ENCODE results near the gene ARHGAP19. TPM values are rescaled to one million over a fixed set of nuclear protein-coding genes. Genes with fewer than 3 reads are reported as not detected.

Gene ARHGAP19
- total RNA-seq, 1 experiment from 2014 or later = 33.2 TPM

DNA sequence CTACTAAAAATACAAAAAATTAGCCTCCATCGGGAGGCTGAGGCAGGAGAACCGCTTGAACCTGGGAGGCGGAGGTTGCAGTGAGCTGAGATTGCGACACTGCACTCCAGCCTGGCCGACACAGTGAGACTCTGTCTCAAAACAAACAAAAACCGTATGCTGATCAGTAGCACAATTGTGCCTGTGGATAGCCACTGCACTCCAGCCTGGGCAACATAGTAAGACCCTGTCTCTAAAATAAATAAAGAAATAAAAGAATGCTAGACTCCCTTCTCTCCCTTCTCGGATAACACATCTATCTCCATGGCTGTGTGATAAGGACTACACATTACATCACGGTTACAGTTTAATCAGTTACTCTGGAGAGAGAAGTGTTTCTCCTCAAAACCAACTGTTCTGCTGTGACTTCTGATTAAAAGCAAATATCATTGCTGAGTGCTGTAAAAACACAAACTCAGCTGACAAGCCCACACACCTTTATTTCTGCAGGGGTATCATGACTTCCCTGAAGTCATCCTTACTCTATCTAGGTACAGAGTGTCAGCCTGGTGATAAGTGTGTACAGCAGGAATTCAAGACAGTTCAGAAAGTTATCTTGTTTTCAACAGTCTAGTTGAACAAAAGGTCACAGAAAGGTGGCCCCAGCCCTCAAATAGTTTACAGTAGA, 5.3 kb upstream of the ARHGAP19 start:
- Histone ChIP-seq H3K27me3 (ENCODE audit: insufficient read depth, low read length) (no peaks in the 10 kb centered on the region), H2BK5ac (ENCODE audit: insufficient read length, low read length) (no peak overlapping the region), H3K79me2 (ENCODE audit: insufficient read depth, low read length) (no peaks in the 10 kb centered on the region), H3K23ac (ENCODE audit: insufficient read length, low read depth, low read length) (no peak overlapping the region), H3K27ac (ENCODE audit: insufficient read length, low read depth, low read length) (no peak overlapping the region), H3K4me2 (ENCODE audit: insufficient read depth, insufficient read length, low read length) (no peak overlapping the region), H3K4me1 (ENCODE audit: insufficient read depth, low read length) (no peaks in the 10 kb centered on the region), H3K23me2 (ENCODE audit: insufficient read length, low read depth, low read length, poor library complexity, severe bottlenecking) (no peaks in the 10 kb centered on the region), H4K20me1 (ENCODE audit: control insufficient read depth, insufficient read depth, insufficient read length) (no peaks in the 10 kb centered on the region), H3T11ph (ENCODE audit: low read length) (no peak overlapping the region), H4K8ac (replicated peaks; ENCODE audit: insufficient read length, low read depth, low read length) (no peak overlapping the region), H4K5ac (ENCODE audit: insufficient read length, low read depth, low read length) (no peak overlapping the region), H3K9me3 (ENCODE audit: control insufficient read depth, low read depth, low read length) (no peaks in the 10 kb centered on the region), H2AK5ac (ENCODE audit: insufficient read length, low read length) (no peak overlapping the region), H3K9ac (ENCODE audit: extremely low read depth, insufficient read length, low read length) (no peak overlapping the region), H2BK15ac (ENCODE audit: low read depth, low read length) (no peak overlapping the region), H2BK20ac (ENCODE audit: low read depth, low read length, poor library complexity, severe bottlenecking) (no peak overlapping the region), H3K79me1 (ENCODE audit: insufficient read depth, low read depth, low read length, poor library complexity, severe bottlenecking) (no peaks in the 10 kb centered on the region), H3K56ac (ENCODE audit: insufficient read length, low read depth, low read length) (no peak overlapping the region), H3K18ac (ENCODE audit: insufficient read length, low read depth, low read length) (no peak overlapping the region), H3K14ac (ENCODE audit: insufficient read depth, low read length) (no peak overlapping the region), H2BK12ac (ENCODE audit: insufficient read length, low read depth, low read length) (no peak overlapping the region), H4K91ac (ENCODE audit: insufficient read length, low read depth, low read length) (no peak overlapping the region), H3K4ac (ENCODE audit: low read depth, low read length) (no peak overlapping the region), H2AFZ (ENCODE audit: low read length) (no peak overlapping the region), H2BK120ac (ENCODE audit: low read depth, low read length, poor library complexity, severe bottlenecking) (no peak overlapping the region)
- TF ChIP-seq, protein P1, sequence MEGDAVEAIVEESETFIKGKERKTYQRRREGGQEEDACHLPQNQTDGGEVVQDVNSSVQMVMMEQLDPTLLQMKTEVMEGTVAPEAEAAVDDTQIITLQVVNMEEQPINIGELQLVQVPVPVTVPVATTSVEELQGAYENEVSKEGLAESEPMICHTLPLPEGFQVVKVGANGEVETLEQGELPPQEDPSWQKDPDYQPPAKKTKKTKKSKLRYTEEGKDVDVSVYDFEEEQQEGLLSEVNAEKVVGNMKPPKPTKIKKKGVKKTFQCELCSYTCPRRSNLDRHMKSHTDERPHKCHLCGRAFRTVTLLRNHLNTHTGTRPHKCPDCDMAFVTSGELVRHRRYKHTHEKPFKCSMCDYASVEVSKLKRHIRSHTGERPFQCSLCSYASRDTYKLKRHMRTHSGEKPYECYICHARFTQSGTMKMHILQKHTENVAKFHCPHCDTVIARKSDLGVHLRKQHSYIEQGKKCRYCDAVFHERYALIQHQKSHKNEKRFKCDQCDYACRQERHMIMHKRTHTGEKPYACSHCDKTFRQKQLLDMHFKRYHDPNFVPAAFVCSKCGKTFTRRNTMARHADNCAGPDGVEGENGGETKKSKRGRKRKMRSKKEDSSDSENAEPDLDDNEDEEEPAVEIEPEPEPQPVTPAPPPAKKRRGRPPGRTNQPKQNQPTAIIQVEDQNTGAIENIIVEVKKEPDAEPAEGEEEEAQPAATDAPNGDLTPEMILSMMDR (conservative IDR thresholded peaks at IDR 0.05) = no peak
- Mint-ChIP-seq H3K36me3 (ENCODE audit: insufficient read depth in 1 of 3, low read depth in 3 of 3) (no peaks in the 10 kb centered on the region), H3K9me3 (no peaks in the 10 kb centered on the region; a peak in 1 of 5 replicates), H3K27ac (no peak overlapping the region; a peak in 1 of 7 replicates), H3K4me3 (no peak overlapping the region), H3K27me3 (ENCODE audit: low read depth) (no peaks in the 10 kb centered on the region; the same call in 1 of the 2 replicates), H3K4me1 (peaks cover 2 to 7% of the 10 kb centered on the region in 2 experiments; a peak in 3 of 4 replicates)
- no peak for DNase-seq
- WGBS (ENCODE audit: extremely low coverage, insufficient read length, low lambda C conversion rate) = no CpG with 5 or more reads among the region's 8 CpGs
